ENCODE data around the gene SRGAP2B.
"Not testable (repeated sequence)": the region's sequence is repeated elsewhere in the genome, so short reads cannot be mapped to it uniquely, and the experiment has no call there.

DNA sequence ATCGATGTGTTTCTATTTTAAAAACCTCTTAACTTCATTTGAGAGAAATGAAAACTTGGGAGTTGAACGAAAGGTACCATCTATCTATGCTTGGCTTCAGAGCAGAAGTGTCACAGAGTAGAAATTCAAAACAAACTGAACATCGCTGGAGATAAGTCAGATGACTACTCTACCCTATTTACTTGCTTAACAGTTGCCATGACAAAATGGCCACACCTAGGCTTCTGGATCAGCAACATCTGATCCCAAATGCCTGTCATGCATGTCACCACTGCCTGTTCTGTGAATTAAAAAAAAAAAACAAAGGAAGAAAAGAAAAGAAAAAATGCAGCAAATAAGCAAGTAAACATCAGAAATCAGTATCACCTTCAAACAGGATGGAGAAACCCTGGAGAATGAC, 181.7 kb downstream of the SRGAP2B start:
- TF ChIP-seq POLR2AphosphoS5 (IDR thresholded peaks at IDR 0.05), result not testable (repeated sequence)
- TF ChIP-seq, protein P1, sequence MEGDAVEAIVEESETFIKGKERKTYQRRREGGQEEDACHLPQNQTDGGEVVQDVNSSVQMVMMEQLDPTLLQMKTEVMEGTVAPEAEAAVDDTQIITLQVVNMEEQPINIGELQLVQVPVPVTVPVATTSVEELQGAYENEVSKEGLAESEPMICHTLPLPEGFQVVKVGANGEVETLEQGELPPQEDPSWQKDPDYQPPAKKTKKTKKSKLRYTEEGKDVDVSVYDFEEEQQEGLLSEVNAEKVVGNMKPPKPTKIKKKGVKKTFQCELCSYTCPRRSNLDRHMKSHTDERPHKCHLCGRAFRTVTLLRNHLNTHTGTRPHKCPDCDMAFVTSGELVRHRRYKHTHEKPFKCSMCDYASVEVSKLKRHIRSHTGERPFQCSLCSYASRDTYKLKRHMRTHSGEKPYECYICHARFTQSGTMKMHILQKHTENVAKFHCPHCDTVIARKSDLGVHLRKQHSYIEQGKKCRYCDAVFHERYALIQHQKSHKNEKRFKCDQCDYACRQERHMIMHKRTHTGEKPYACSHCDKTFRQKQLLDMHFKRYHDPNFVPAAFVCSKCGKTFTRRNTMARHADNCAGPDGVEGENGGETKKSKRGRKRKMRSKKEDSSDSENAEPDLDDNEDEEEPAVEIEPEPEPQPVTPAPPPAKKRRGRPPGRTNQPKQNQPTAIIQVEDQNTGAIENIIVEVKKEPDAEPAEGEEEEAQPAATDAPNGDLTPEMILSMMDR (IDR thresholded peaks at IDR 0.05), result not testable (repeated sequence)
